Superior temporal gyrus (tissue), 1 donor: ENCODE results near the gene MYRFL.
"Not testable (repeated sequence)": the region's sequence is repeated elsewhere in the genome, so short reads cannot be mapped to it uniquely, and the experiment has no call there.

Experiments
- DNase-seq: peaks from one replicate; pipeline ENCODE4 v3.0.0-alpha.2; 2016; ENCODE audit errors: extremely low spot score

Gene MYRFL

DNA sequence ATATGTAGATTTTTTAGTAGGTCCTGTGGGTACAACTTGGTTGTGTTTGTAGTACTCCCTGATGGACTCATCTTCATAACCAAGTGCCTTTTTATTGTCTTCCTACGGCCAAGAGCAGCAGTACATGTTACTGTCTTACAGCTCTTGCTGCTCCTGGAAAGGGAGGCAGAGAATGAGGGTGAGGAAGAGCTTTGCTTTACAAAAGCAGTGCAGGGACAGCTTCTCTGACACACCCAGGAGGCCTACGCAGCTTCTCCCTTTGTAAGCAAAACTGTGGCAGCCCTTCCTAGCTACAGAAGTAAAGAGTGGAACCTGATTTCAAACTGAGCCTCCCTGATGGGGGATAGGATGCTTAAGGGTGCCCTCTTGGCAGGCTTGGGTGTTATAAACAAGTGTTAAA lies 18.6 kb downstream of the MYRFL start:
- no peak for DNase-seq

GRCh38 chr12:69844416-69844815 lies 19.4 kb downstream of the MYRFL start:
- no peak for DNase-seq

- DNase-seq, result no peak
Measured at GRCh38 chr12:69844836-69845235, 19.8 kb downstream of the MYRFL start.

DNA sequence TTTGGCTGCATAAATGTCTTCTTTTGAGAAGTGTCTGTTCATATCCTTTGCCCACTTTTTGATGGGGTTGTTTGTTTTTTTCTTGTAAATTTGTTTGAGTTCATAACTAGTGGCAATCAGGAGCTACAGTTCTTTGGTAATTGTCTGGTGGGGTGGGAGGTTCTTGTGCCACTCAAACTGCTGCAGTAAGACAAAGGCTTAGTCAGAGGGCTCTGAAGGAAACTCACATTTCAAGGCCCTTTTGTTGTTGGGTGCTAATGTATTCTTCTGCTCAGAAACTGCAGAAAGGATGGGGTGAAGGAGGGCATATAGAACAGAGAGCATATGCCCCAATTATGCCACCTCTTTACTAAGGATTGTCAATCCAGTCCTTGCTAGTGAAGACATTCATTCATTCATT lies 21.9 kb downstream of the MYRFL start:
- DNase-seq, result peak; percentile 44

DNA sequence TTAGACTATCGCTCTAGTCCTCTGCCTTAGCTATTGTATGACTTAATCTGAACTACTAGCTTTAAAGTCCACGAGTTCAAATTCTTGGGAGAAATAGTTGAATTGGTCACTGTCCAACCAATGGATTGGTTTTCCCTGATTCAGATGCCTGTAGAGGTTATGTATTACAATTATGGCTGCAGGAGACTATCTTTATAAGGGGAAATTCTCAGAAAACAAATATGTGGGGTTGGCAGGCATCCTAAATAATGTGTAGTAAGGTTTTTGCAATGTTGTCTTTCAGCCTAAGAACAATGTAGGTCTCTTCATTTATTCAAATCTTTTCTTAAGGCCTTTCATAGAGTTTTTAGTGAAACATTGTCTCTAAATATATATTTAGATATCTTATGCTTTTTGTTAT lies 26.9 kb downstream of the MYRFL start:
- no peak for DNase-seq

GRCh38 chr12:69853176-69853961 lies 28.3 kb downstream of the MYRFL start:
- not testable (repeated sequence) for DNase-seq

GRCh38 chr12:69866698-69867097 lies 41.7 kb downstream of the MYRFL start:
- DNase-seq, result no peak

DNA sequence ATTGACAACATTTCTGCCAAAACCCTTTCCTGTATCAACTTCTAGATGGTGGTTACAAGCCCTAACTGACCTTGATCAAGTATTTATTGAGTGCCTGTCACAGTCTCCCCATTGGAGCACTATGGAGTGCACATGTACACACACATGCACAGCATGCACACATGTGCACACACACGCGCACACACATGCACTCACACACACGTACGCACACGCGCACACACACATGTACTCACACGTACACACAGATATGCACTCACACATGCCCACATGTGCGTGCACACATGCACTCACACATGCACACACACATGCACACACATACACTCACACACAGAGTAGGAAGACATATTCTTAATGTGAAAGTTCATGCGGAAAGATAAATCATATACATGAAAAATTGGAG lies 43.7 kb downstream of the MYRFL start:
- DNase-seq, result no peak

DNA sequence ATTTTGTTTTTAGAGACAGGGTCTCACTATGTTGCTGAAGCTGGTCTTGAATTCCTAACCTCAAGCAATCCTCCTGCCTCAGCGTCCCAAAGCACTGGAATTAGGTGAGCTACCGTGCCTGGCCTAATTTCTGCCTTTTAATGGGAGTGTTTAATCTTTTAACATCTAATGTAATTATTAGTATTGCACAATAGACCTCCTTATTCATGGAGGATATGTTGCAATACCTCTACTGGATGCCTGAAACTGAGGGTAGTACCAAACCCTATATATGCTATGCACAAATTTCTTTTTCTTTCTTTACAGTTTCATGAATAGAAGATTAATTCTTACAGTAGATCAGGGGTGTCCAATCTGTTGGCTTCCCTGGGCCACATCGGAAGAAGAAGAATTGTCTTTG lies 47.8 kb downstream of the MYRFL start:
- no peak for DNase-seq

DNA sequence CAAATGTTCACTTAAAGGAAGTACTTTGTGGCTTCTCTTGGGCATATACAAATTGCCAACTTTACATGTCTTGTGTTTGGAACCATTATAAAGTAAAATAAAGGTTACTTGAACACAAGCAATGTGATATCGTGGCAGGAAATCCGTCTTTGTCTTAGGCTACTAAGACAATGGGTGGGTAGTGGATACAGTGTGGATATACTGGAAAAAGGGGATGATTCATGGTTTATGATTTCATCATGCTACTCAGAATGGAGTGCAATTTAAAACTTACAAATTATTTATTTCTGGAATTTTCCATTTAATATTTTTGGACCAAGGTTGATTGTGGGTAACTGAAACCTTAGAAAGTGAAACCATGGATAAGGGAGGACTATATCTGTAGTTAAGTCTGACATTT lies 48.4 kb downstream of the MYRFL start:
- DNase-seq, result no peak

- DNase-seq, result no peak
Measured at GRCh38 chr12:69874606-69875005, 49.6 kb downstream of the MYRFL start.

DNA sequence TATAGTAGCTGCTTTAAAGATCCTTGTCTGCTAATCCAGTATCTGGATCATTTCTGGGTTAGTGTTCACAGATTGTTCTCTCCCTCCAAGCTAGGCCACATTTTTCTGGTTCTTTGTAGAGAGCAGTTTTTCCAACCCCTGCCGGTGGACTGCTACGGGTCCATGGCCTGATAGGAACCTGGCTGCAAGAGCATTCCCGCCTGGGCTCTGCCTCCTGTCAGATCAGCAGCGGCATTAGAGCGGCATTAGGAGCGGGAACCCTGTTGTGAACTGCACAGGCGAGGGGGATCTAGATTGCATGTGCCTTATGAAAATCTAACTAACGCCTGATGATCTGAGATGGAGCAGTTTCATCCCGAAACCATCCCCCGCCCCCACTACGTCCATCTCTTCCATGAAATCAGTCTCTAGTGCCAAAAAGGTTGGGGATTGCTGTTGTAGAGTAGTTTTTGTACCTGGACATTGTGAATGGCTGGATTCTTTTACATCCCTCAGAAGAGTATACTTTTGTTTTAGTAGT lies 50.4 kb downstream of the MYRFL start:
- DNase-seq, result no peak

- DNase-seq, result peak; percentile 96
Measured at GRCh38 chr12:69879007-69879960, 54.3 kb downstream of the MYRFL start.

DNA sequence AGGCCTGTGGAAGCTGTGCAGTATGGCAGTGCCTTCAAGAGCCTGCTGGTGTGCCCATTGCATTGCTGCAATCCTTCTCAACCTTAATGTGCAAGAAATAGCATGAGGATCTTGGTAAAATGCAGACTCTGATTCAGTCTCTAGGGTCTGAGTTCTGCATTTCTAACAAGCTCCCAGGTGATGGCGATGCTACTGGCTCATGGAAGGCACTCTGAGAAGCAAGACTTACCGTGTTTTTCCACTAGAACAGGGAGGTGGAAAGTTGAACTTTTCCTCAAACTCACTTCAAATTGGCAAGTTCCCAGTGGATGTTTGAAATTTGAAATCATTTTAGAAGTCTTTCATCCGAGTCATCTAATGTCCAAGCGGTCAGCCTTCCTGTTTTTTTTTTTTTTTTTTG lies 55.5 kb downstream of the MYRFL start:
- no peak for DNase-seq

DNA sequence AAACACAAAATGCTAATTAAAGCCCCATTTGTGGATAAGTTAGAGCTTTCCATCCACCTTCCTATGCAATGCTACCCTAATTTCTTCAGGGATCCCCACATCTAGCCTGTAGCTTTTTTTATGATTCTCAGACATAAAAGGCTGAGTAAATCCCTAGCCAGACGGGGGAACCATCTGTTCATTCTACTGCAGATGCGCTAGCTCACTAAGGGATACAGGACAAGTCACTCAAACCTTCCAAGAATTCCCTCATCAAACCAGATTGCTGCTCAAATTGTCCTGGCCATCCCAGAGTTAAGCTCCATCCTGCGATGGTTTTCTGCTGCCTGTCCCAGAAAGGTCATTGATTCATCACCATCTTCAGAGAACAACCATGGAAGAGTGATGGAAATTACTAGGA lies 56.7 kb downstream of the MYRFL start:
- DNase-seq, result peak; percentile 47

DNA sequence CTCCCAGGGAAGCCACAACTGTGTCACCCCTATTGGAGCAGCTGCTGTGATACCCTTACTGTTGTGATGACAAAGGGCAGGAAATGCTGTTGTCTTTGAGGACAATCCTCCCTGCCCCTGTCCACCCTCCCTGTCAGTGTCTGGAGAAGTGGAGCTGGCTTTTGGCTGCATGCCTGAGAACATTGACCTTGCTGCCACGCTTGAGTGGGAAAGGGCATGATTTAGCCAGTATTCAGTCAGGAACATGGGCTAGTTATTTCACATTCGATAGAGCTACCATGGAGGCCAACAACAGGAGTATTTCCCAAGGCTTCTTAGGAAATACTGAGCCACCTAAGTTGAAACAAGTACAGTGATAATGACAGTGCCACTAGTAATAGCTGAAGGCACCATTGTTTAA lies 59.4 kb downstream of the MYRFL start:
- no peak for DNase-seq

GRCh38 chr12:69885658-69886057 lies 60.6 kb downstream of the MYRFL start:
- DNase-seq, result no peak

- no peak for DNase-seq
Measured at GRCh38 chr12:69886109-69886508, 61.1 kb downstream of the MYRFL start.

- DNase-seq, result no peak
Measured at GRCh38 chr12:69886715-69887114, 61.7 kb downstream of the MYRFL start.

GRCh38 chr12:69888901-69889300 lies 63.9 kb downstream of the MYRFL start:
- no peak for DNase-seq

DNA sequence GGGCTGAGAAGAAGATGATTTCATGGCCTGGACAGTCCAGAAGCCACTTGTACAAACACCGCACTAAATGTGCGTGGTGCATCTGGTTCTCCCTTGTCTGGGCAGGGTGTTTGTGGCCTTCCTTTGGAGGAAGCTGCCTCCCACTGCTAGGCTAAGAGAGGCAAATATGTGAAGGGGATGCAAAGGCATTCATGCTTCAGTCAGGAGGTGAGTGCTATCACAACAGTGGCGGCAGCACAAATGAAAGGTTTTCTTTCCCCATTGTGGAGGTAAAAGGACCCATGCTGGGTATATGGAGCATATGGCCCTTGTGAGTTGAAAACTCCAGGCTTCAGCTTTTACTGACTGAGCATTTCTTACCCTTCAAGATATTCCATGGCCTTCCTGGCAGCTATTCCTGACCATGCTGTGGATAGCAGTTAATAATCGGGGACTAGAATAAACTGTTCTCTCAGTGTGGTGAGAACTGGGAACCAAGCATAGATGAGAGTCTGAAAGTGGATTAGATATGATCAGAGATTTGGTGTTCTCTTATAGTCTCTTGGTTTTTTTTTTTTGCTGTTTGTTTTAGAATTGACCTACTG lies 69.9 kb downstream of the MYRFL start:
- no peak for DNase-seq

DNA sequence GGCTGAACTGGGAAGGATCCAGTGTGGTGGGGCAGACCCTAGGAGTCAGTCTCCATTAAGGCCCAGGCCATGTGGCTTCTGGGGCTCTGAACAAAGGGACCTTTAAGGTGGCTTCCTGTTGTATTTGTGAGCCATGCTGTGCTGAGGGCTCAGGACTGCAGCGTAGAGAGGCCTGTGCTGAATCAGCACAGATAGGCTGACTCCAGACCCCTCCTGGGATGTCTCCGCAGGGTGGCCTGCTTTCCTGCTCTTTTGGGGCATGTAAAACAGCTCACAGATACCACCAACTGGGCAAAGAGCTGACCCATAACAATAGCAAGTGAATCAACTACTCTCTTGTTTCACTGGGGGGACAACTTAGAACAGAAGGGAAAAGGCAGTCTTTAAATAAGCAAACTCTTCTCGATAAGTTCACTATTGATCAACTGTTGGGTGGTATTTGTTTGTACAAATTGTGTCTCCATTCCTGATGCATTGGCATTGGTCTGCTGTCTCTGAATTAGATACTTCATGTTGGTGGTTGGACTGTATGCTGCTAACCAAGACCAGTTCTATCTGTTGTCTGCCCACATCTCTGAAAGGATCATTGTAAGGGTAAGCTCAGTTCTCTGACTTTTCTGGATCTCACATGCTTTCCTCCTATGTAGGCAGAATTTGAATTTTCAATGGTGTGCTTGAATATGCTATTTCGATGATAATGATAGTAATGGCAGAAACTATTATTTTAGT lies 71.8 kb downstream of the MYRFL start:
- no peak for DNase-seq
